Activated T-helper 1 cell treated with anti-CD3 and anti-CD28 coated beads, Interleukin-12 subunit alpha, Interleukin-12 subunit beta, Interleukin-2, Interleukin-4 antibody, amounts not matched to agents 30 ng/mL and 10 ng/mL and 1 ng/mL, durations not matched to agents 14 hours and 24 hours and 36 hours (primary cell): Measurements from ENCODE around the gene HDAC8. TPM values are rescaled to one million over a fixed set of nuclear protein-coding genes. Genes with fewer than 3 reads are reported as not detected.
"Not testable (repeated sequence)": the region's sequence is repeated elsewhere in the genome, so short reads cannot be mapped to it uniquely, and the experiment has no call there.

Source experiments
- DNase-seq: peaks from one replicate; pipeline ENCODE4 v3.0.0; 2021; ENCODE audit warnings: low spot score
- H3K27ac Mint-ChIP-seq: one replicate; pipeline ENCODE4 v1.8.0; 2021; ENCODE audit warnings: mild to moderate bottlenecking, mixed read lengths
- H3K27me3 Mint-ChIP-seq: one replicate; pipeline ENCODE4 v1.8.0; 2022; ENCODE audit warnings: mild to moderate bottlenecking, moderate library complexity, mixed read lengths; ENCODE audit not compliant: insufficient read depth
- H3K36me3 Mint-ChIP-seq: one replicate; pipeline ENCODE4 v1.8.0; 2021; ENCODE audit warnings: low read depth, mixed read lengths
- H3K4me1 Mint-ChIP-seq: one replicate; pipeline ENCODE4 v1.8.0; 2021; ENCODE audit warnings: low read depth, mixed read lengths
- H3K4me3 Mint-ChIP-seq: one replicate; pipeline ENCODE4 v1.8.0; 2021; ENCODE audit warnings: mild to moderate bottlenecking, moderate library complexity, mixed read lengths
- H3K9me3 Mint-ChIP-seq: one replicate; pipeline ENCODE4 v1.8.0; 2021; ENCODE audit warnings: mixed read lengths
- intact Hi-C: fragments of 100-400 bp; cut with micrococcal nuclease; formaldehyde crosslinking; loops from one replicate; pipeline ENCODE4 v1.15.1; 2024
- total RNA-seq: library from RNA; stranded (reverse); gene quantifications from 2 replicates; pipeline ENCODE4 v1.2.3, GENCODE V29; 2022

Gene HDAC8
- total RNA-seq, 1 donor from 2014 or later, result 30.6 TPM

GRCh38 chrX:72498782-72499181, 73.9 kb downstream of the HDAC8 start:
- DNase-seq, result no peak
- Mint-ChIP-seq H3K9me3 (no peaks in the 10 kb centered on the region), H3K36me3 (peaks cover 10% of the 10 kb centered on the region), H3K4me1 (no peaks in the 10 kb centered on the region), H3K27ac (no peak overlapping the region), H3K27me3 (no peaks in the 10 kb centered on the region), H3K4me3 (no peak overlapping the region)
- intact Hi-C loops, result no loop called here

- DNase-seq, result no peak
- no peaks in the 10 kb centered on the region for H3K4me1 Mint-ChIP-seq
- no peak overlapping the region for H3K27ac Mint-ChIP-seq
- no peaks in the 10 kb centered on the region for H3K9me3 Mint-ChIP-seq
- H3K27me3 Mint-ChIP-seq, result no peaks in the 10 kb centered on the region
- H3K4me3 Mint-ChIP-seq, result no peak overlapping the region
- peaks cover 18% of the 10 kb centered on the region for H3K36me3 Mint-ChIP-seq
- intact Hi-C loops, result no loop called here
Observed at GRCh38 chrX:72495046-72495445, 77.6 kb downstream of the HDAC8 start.

- Mint-ChIP-seq H3K4me1 (no peaks in the 10 kb centered on the region), H3K27me3 (no peaks in the 10 kb centered on the region), H3K4me3 (no peak overlapping the region), H3K36me3 (peaks cover 24% of the 10 kb centered on the region), H3K27ac (no peak overlapping the region), H3K9me3 (no peaks in the 10 kb centered on the region)
- intact Hi-C loops, result no loop called here
- no peak for DNase-seq
Observed at GRCh38 chrX:72492499-72492898, 80.1 kb downstream of the HDAC8 start.

- H3K27ac Mint-ChIP-seq, H3K27me3 Mint-ChIP-seq, H3K4me1 Mint-ChIP-seq, H3K4me3 Mint-ChIP-seq, H3K9me3 Mint-ChIP-seq, intact Hi-C loops, DNase-seq: not testable (repeated sequence)
- H3K36me3 Mint-ChIP-seq, result peaks cover 27% of the 10 kb centered on the region
Observed at GRCh38 chrX:72490221-72490620, 82.4 kb downstream of the HDAC8 start.

- no peaks in the 10 kb centered on the region for H3K27me3 Mint-ChIP-seq
- no peaks in the 10 kb centered on the region for H3K9me3 Mint-ChIP-seq
- H3K4me1 Mint-ChIP-seq, result no peaks in the 10 kb centered on the region
- no peak for DNase-seq
- H3K4me3 Mint-ChIP-seq, result no peak overlapping the region
- intact Hi-C loops, result no loop called here
- no peak overlapping the region for H3K27ac Mint-ChIP-seq
- H3K36me3 Mint-ChIP-seq, result peaks cover 19% of the 10 kb centered on the region
Observed at GRCh38 chrX:72487661-72488060, 85.0 kb downstream of the HDAC8 start.

GRCh38 chrX:72479324-72480274, 93.0 kb downstream of the HDAC8 start:
- Mint-ChIP-seq H3K4me3 (no peak overlapping the region), H3K4me1 (no peaks in the 10 kb centered on the region), H3K36me3 (peaks cover 4% of the 10 kb centered on the region), H3K9me3 (no peaks in the 10 kb centered on the region), H3K27me3 (no peaks in the 10 kb centered on the region), H3K27ac (no peak overlapping the region)
- no peak for DNase-seq
- intact Hi-C loops, result no loop called here

- DNase-seq, result no peak
- intact Hi-C loops, result no loop called here
- Mint-ChIP-seq H3K27ac (no peak overlapping the region), H3K27me3 (no peaks in the 10 kb centered on the region), H3K9me3 (no peaks in the 10 kb centered on the region), H3K36me3 (peaks cover 4% of the 10 kb centered on the region), H3K4me3 (no peak overlapping the region), H3K4me1 (no peaks in the 10 kb centered on the region)
Observed at GRCh38 chrX:72478853-72479252, 93.8 kb downstream of the HDAC8 start.

GRCh38 chrX:72478351-72478750, 94.3 kb downstream of the HDAC8 start:
- Mint-ChIP-seq H3K9me3 (no peaks in the 10 kb centered on the region), H3K27me3 (no peaks in the 10 kb centered on the region), H3K27ac (no peak overlapping the region), H3K4me1 (no peaks in the 10 kb centered on the region), H3K4me3 (no peak overlapping the region), H3K36me3 (peaks cover 4% of the 10 kb centered on the region)
- no peak for DNase-seq
- intact Hi-C loops, result no loop called here

- intact Hi-C loops, result no loop called here
- Mint-ChIP-seq H3K4me3 (no peak overlapping the region), H3K36me3 (peaks cover 3% of the 10 kb centered on the region), H3K27ac (no peak overlapping the region), H3K4me1 (no peaks in the 10 kb centered on the region), H3K27me3 (no peaks in the 10 kb centered on the region), H3K9me3 (no peaks in the 10 kb centered on the region)
- DNase-seq, result no peak
Observed at GRCh38 chrX:72477781-72478181, 94.9 kb downstream of the HDAC8 start.

GRCh38 chrX:72477376-72477775, 95.3 kb downstream of the HDAC8 start:
- H3K27me3 Mint-ChIP-seq, result no peaks in the 10 kb centered on the region

GRCh38 chrX:72475952-72476668, 96.5 kb downstream of the HDAC8 start:
- Mint-ChIP-seq H3K4me3 (no peak overlapping the region), H3K4me1 (no peaks in the 10 kb centered on the region)
- intact Hi-C loops, result no loop called here

More at GRCh38 chrX:72477376-72477775, 95.3 kb downstream of the HDAC8 start:
- Mint-ChIP-seq H3K4me3 (no peak overlapping the region), H3K27ac (no peak overlapping the region), H3K36me3 (peaks cover 5% of the 10 kb centered on the region), H3K4me1 (no peaks in the 10 kb centered on the region), H3K9me3 (no peaks in the 10 kb centered on the region)
- intact Hi-C loops, result no loop called here
- no peak for DNase-seq

GRCh38 chrX:72475338-72475737, 97.3 kb downstream of the HDAC8 start:
- intact Hi-C loops, result no loop called here
- Mint-ChIP-seq H3K27me3 (no peaks in the 10 kb centered on the region), H3K4me3 (no peak overlapping the region), H3K4me1 (no peaks in the 10 kb centered on the region), H3K9me3 (no peaks in the 10 kb centered on the region), H3K36me3 (peaks cover 7% of the 10 kb centered on the region), H3K27ac (no peak overlapping the region)
- no peak for DNase-seq

More at GRCh38 chrX:72475952-72476668, 96.5 kb downstream of the HDAC8 start:
- no peak overlapping the region for H3K27ac Mint-ChIP-seq
- H3K9me3 Mint-ChIP-seq, result no peaks in the 10 kb centered on the region
- H3K27me3 Mint-ChIP-seq, result no peaks in the 10 kb centered on the region
- DNase-seq, result no peak
- H3K36me3 Mint-ChIP-seq, result peaks cover 5% of the 10 kb centered on the region

- Mint-ChIP-seq H3K4me1 (no peaks in the 10 kb centered on the region), H3K4me3 (no peak overlapping the region), H3K9me3 (no peaks in the 10 kb centered on the region), H3K36me3 (peaks cover 16% of the 10 kb centered on the region), H3K27ac (no peak overlapping the region), H3K27me3 (no peaks in the 10 kb centered on the region)
- DNase-seq, result no peak
- intact Hi-C loops, result no loop called here
Observed at GRCh38 chrX:72470532-72471223, 102.0 kb downstream of the HDAC8 start.
